Peyer's patch (tissue), 4 donors: ENCODE measurements around the gene SCRN2.

Experiments used
- POLR2A ChIP-seq, 2 donors: fragments of 450-650 bp; IDR thresholded peaks; one replicate each; pipeline ENCODE4 v1.5.1; 2017; ENCODE audit warnings: antibody characterized with exemption in 2 of 2, mild to moderate bottlenecking in 2 of 2, moderate library complexity in 2 of 2
- TF ChIP-seq, protein P1 (sequence below), 6 experiments: fragments of 450-650 bp in 4 of 6; fragments of 200-600 bp in 2 of 6; sonication (generic) in 1 of 6; IDR thresholded peaks; one replicate each; pipeline ENCODE4 v1.5.1; 2017 to 2019; ENCODE audit warnings: antibody characterized with exemption in 6 of 6, mild to moderate bottlenecking in 3 of 6, moderate library complexity in 1 of 6

DNA sequence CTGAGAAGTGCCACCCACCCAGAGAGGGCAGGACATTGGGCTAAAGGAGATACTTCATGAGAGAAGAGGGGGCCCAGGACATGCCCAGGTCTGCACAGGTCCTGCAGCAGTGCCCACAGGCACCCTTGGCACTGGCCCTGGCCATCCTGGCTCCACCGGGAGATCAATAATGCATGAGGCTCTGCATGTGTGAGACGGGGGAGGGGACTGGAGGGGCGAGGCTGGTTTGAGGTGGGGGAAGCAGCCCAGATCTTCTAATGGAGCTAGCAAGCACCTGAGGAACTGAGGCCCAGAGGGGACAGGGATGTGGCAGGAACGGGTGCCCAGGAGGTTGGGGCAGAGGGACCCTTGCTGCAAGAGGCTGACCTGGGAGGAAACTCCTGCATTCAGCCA, 20.0 kb downstream of the SCRN2 start:
- TF ChIP-seq, protein P1, sequence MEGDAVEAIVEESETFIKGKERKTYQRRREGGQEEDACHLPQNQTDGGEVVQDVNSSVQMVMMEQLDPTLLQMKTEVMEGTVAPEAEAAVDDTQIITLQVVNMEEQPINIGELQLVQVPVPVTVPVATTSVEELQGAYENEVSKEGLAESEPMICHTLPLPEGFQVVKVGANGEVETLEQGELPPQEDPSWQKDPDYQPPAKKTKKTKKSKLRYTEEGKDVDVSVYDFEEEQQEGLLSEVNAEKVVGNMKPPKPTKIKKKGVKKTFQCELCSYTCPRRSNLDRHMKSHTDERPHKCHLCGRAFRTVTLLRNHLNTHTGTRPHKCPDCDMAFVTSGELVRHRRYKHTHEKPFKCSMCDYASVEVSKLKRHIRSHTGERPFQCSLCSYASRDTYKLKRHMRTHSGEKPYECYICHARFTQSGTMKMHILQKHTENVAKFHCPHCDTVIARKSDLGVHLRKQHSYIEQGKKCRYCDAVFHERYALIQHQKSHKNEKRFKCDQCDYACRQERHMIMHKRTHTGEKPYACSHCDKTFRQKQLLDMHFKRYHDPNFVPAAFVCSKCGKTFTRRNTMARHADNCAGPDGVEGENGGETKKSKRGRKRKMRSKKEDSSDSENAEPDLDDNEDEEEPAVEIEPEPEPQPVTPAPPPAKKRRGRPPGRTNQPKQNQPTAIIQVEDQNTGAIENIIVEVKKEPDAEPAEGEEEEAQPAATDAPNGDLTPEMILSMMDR (IDR thresholded peaks at IDR 0.05): no peak
- TF ChIP-seq POLR2A (IDR thresholded peaks at IDR 0.05): no peak
